ENCODE measurements around the gene TRAF2.
A peak's percentile ranks its signal among the peaks of the same experiment; 100 is the strongest.
"Not testable (repeated sequence)": the region's sequence is repeated elsewhere in the genome, so short reads cannot be mapped to it uniquely, and the experiment has no call there.

The TRAF2 gene

DNA sequence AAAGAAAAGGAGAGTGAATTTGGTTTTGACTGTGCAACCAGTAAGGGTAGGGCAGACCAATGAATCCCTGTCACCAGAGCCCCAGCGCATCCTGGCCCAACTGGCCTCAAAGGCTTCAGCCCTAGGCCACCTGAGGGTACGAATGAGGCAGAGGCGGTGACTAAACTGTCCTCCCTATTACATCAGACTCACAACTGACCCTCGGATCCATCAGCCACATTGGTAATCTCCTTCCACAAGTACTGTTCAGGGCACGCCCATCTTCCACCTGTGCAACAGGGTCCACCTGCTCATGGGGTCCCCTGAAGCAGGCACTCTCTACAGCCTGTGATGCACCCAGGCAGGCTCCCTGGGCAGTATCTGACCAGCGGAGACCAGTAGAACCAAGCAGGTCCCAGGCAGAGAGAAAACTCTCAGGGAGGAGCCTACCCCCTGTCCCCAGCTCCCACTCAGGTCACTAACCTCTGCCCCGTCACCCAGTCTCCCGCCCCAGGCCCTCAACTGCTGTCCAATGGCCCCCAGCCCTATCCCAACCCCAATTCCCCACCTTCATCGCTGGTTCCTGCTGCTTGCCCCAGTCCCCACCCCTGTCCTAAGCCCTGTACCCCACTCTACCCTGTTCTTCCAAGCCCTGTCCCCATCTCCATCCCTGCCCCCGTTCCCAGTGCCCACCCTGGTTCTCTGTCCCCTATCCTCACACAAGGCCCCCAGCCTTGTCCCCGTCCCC, 21.1 kb upstream of the TRAF2 start:
- TF ChIP-seq GABPA (IDR thresholded peaks at IDR 0.05; ENCODE audit: low read depth) (no peak), POLR2AphosphoS5 (IDR thresholded peaks at IDR 0.05; ENCODE audit: low read depth) (no peak), REST (IDR thresholded peaks at IDR 0.05; ENCODE audit: insufficient replicate concordance, low read depth) (no peak), SPI1 (IDR thresholded peaks at IDR 0.05; ENCODE audit: borderline replicate concordance, low read depth) (no peak)
- TF ChIP-seq, protein P1, sequence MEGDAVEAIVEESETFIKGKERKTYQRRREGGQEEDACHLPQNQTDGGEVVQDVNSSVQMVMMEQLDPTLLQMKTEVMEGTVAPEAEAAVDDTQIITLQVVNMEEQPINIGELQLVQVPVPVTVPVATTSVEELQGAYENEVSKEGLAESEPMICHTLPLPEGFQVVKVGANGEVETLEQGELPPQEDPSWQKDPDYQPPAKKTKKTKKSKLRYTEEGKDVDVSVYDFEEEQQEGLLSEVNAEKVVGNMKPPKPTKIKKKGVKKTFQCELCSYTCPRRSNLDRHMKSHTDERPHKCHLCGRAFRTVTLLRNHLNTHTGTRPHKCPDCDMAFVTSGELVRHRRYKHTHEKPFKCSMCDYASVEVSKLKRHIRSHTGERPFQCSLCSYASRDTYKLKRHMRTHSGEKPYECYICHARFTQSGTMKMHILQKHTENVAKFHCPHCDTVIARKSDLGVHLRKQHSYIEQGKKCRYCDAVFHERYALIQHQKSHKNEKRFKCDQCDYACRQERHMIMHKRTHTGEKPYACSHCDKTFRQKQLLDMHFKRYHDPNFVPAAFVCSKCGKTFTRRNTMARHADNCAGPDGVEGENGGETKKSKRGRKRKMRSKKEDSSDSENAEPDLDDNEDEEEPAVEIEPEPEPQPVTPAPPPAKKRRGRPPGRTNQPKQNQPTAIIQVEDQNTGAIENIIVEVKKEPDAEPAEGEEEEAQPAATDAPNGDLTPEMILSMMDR (IDR thresholded peaks at IDR 0.05; ENCODE audit: insufficient read depth, low read length): no peak

GRCh38 chr9:136865768-136866103, 20.6 kb upstream of the TRAF2 start:
- peak overlapping the region; percentile 70 for H3K27ac ChIP-seq (replicated peaks)
- peak in 1 of 2 experiments; percentile 45 for DNase-seq (ENCODE audit: low read depth in 1 of 2, low spot score in 1 of 2)
- H3K27me3 ChIP-seq (ENCODE audit: insufficient read depth, poor library complexity, severe bottlenecking): no peaks in the 10 kb centered on the region
- peak overlapping the region; percentile 80 for H3K4me3 ChIP-seq (replicated peaks; ENCODE audit: insufficient read depth, low read length)
- TF ChIP-seq REST (IDR thresholded peaks at IDR 0.05; ENCODE audit: insufficient replicate concordance, low read depth) (no peak), SPI1 (IDR thresholded peaks at IDR 0.05; ENCODE audit: borderline replicate concordance, low read depth) (no peak), POLR2AphosphoS5 (IDR thresholded peaks at IDR 0.05; ENCODE audit: low read depth) (no peak), GABPA (IDR thresholded peaks at IDR 0.05; ENCODE audit: low read depth) (no peak)
- TF ChIP-seq, protein P1 (IDR thresholded peaks at IDR 0.05; ENCODE audit: insufficient read depth, low read length): no peak

More for the DNA sequence above, 21.1 kb upstream of the TRAF2 start:
- Histone ChIP-seq H3K27ac (replicated peaks) (no peak overlapping the region), H3K4me3 (replicated peaks; ENCODE audit: insufficient read depth, low read length) (peak overlapping the region; percentile 80), H3K27me3 (ENCODE audit: insufficient read depth, poor library complexity, severe bottlenecking) (no peaks in the 10 kb centered on the region)
- no peak for DNase-seq (ENCODE audit: low read depth in 1 of 2, low spot score in 1 of 2)

GRCh38 chr9:136866898-136867421, 19.4 kb upstream of the TRAF2 start:
- peak overlapping the region; percentile 80 for H3K4me3 ChIP-seq (replicated peaks; ENCODE audit: insufficient read depth, low read length)
- peak overlapping the region; percentile 57 for H3K27ac ChIP-seq (replicated peaks)
- DNase-seq (ENCODE audit: low read depth in 1 of 2, low spot score in 1 of 2); H3K27me3 ChIP-seq (ENCODE audit: insufficient read depth, poor library complexity, severe bottlenecking): not testable (repeated sequence)

GRCh38 chr9:136867480-136867879, 18.8 kb upstream of the TRAF2 start:
- TF ChIP-seq GABPA (IDR thresholded peaks at IDR 0.05; ENCODE audit: low read depth): no peak
- no peak for TF ChIP-seq POLR2AphosphoS5 (IDR thresholded peaks at IDR 0.05; ENCODE audit: low read depth)
- Histone ChIP-seq H3K4me3 (replicated peaks; ENCODE audit: insufficient read depth, low read length) (no peak overlapping the region), H3K27me3 (ENCODE audit: insufficient read depth, poor library complexity, severe bottlenecking) (no peaks in the 10 kb centered on the region), H3K27ac (replicated peaks) (no peak overlapping the region)
- no peak for DNase-seq (ENCODE audit: low read depth in 1 of 2, low spot score in 1 of 2)

DNA sequence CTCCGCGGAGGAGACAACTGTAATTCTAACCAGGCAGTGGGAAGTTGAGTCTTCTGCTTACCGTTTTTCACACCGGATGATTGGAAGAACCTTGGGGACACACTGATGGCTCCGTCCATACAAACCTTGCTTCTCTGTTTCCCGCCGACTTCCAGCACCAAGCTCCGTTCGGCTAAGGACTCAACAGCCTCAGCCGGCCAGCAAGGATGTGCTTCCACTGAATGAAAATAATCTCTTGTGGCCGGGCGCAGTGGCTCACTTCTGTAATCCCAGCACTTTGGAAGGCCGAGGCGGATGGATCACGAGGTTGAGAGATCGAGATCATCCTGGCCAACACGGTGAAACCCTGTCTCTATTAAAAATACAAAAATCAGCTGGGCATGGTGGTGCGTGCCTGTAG, 18.4 kb upstream of the TRAF2 start:
- TF ChIP-seq REST (IDR thresholded peaks at IDR 0.05; ENCODE audit: insufficient replicate concordance, low read depth): no peak
- TF ChIP-seq POLR2AphosphoS5 (IDR thresholded peaks at IDR 0.05; ENCODE audit: low read depth): no peak
- TF ChIP-seq SPI1 (IDR thresholded peaks at IDR 0.05; ENCODE audit: borderline replicate concordance, low read depth): no peak
- TF ChIP-seq, protein P1 (IDR thresholded peaks at IDR 0.05; ENCODE audit: insufficient read depth, low read length): no peak
- no peak for TF ChIP-seq GABPA (IDR thresholded peaks at IDR 0.05; ENCODE audit: low read depth)
- Histone ChIP-seq H3K27ac (replicated peaks) (no peak overlapping the region), H3K27me3 (ENCODE audit: insufficient read depth, poor library complexity, severe bottlenecking) (no peaks in the 10 kb centered on the region), H3K4me3 (replicated peaks; ENCODE audit: insufficient read depth, low read length) (no peak overlapping the region)
- no peak for DNase-seq (ENCODE audit: low read depth in 1 of 2, low spot score in 1 of 2)
